Suprapubic skin (tissue), 4 donors: Measurements from ENCODE around the gene LZTR1.

ENCODE experiments used
- EP300 ChIP-seq: sonication (generic); formaldehyde crosslinking; IDR thresholded peaks from one replicate; pipeline ENCODE4 v1.6.1; 2017; ENCODE audit warnings: antibody characterized with exemption
- POLR2A ChIP-seq, 2 donors: fragments of 450-650 bp; IDR thresholded peaks; one replicate each; pipeline ENCODE4 v1.6.1; 2017; ENCODE audit warnings: antibody characterized with exemption in 2 of 2, mild to moderate bottlenecking in 2 of 2, moderate library complexity in 2 of 2
- POLR2AphosphoS5 ChIP-seq, 3 donors: sonication (generic); formaldehyde crosslinking; IDR thresholded peaks; one replicate each; pipeline ENCODE4 v1.6.1; 2017; ENCODE audit warnings: antibody characterized with exemption in 3 of 3
- TF ChIP-seq, protein P1 (sequence below), 2 donors: fragments of 200-600 bp in 1 of 2; fragments of 450-650 bp in 1 of 2; sonication (generic) in 1 of 2; IDR thresholded peaks; one replicate each; pipeline ENCODE4 v1.5.1; 2016 to 2019; ENCODE audit warnings: antibody characterized with exemption in 2 of 2, mild to moderate bottlenecking in 1 of 2, moderate library complexity in 1 of 2

DNA sequence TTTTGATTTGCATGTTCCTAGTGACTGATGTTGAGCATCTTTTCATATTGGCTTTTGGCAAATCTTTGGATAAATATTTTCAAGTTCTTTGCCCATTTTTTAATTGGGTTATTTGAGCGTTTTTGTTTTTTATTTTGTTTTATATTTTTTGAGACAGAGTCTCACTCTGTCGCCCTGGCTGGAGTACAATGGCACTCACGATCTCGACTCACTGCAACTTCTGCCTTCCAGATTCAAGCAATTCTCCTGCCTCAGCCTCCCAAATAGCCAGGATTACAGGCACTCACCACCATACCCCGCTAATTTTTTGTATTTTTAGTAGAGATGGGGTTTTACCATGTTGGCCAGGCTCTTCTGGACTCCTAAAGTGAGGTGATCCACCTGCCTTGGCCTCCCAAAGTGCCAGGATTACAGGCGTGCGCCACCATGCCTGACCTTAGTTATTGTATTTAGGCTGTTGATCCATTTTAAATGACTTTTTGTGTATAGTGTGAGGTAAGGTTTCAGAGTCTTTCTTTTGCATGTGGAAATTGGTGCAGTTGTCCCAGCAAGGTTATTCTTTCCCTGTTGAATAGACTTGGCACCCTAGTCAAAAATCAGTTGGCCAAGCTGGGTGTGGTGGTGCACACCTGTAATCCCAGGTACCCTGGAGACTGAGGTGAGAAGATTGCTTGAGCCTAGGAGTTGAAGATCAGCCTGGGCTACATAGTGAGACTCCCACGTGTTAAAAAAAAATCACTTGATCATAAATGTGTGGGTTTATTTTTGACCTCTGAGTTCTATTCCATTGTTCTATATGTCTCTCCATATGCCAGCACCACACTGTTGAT lies 38.8 kb upstream of the LZTR1 start:
- TF ChIP-seq, protein P1, sequence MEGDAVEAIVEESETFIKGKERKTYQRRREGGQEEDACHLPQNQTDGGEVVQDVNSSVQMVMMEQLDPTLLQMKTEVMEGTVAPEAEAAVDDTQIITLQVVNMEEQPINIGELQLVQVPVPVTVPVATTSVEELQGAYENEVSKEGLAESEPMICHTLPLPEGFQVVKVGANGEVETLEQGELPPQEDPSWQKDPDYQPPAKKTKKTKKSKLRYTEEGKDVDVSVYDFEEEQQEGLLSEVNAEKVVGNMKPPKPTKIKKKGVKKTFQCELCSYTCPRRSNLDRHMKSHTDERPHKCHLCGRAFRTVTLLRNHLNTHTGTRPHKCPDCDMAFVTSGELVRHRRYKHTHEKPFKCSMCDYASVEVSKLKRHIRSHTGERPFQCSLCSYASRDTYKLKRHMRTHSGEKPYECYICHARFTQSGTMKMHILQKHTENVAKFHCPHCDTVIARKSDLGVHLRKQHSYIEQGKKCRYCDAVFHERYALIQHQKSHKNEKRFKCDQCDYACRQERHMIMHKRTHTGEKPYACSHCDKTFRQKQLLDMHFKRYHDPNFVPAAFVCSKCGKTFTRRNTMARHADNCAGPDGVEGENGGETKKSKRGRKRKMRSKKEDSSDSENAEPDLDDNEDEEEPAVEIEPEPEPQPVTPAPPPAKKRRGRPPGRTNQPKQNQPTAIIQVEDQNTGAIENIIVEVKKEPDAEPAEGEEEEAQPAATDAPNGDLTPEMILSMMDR (IDR thresholded peaks at IDR 0.05), result no peak
- TF ChIP-seq POLR2A (IDR thresholded peaks at IDR 0.05) (no peak), EP300 (no peak), POLR2AphosphoS5 (IDR thresholded peaks at IDR 0.05) (no peak)
